ENCODE data around the gene METAP2.

GRCh38 chr12:95459310-95459709, 14.6 kb upstream of the METAP2 start:
- no peak for TF ChIP-seq CTCF (IDR thresholded peaks at IDR 0.05)
- no peak for TF ChIP-seq EP300 (IDR thresholded peaks at IDR 0.05)
